Mesodermal cell (in vitro differentiated cells): ENCODE results near the gene PDE3A.

Source experiments
- H3K27ac ChIP-seq: 2 replicates; pipeline ENCODE4 v1.7.0; 2013; ENCODE audit warnings: mild to moderate bottlenecking, low read depth, low read length, moderate library complexity; ENCODE audit not compliant: severe bottlenecking
- H3K36me3 ChIP-seq: 2 replicates; pipeline ENCODE4 v1.7.1; 2013; ENCODE audit warnings: mild to moderate bottlenecking, low read length, moderate library complexity; ENCODE audit not compliant: control insufficient read depth, insufficient read depth
- H3K4me1 ChIP-seq: one replicate; pipeline ENCODE4 v1.7.1; 2013; ENCODE audit warnings: mild to moderate bottlenecking, low read length; ENCODE audit not compliant: insufficient read depth, control insufficient read depth, poor library complexity, severe bottlenecking
- H3K4me3 ChIP-seq: 2 replicates; pipeline ENCODE4 v1.7.0; 2013; ENCODE audit warnings: low read length, control low read depth, mild to moderate bottlenecking; ENCODE audit not compliant: insufficient read depth, poor library complexity, severe bottlenecking; ENCODE audit errors: extremely low read depth
- H3K9me3 ChIP-seq: 2 replicates; pipeline ENCODE4 v1.7.1; 2013; ENCODE audit warnings: mild to moderate bottlenecking, low read length, moderate library complexity; ENCODE audit not compliant: control insufficient read depth
- WGBS, 2 experiments: methylation state at CpG; one replicate each; pipeline ENCODE4 v1.1.5; 2013; ENCODE audit warnings: missing lambda C conversion rate in 2 of 2; ENCODE audit not compliant: insufficient coverage in 2 of 2; 5-methylcytosine and 5-hydroxymethylcytosine counted together

The PDE3A gene

DNA sequence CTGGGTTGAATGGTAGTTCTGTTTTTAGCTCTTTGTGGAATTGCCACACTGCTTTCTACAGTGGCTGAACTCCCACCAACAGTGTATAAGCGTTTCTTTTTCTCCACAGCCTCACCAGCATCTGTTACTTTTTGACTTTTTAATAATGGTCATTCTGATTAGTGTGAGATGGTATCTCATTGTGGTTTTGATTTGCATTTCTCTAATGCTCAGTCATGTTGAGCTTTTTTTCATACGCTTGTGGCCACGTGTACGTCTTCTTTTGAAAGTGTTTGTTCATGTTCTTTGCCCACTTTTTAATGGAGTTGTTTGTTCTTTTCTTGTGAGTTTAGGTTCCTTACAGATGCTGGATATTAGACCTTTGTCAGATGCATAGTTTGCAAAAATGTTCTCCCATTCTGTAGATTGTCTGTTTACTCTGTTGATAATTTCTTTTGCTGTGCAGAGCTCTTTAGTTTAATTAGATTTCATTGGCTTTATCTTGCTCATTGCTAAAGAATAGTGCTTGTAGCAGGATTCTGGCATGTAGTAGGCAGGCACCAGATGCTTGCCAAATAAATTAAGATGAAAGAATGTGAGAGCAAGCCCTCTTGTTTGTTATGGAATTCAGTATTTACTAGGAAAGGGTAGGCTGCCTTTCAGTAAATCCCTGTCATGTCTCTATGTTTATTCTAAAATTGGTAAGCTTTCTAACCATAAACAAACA is 86.8 kb downstream of the PDE3A start:
- Histone ChIP-seq H3K9me3 (no peaks in the 10 kb centered on the region), H3K36me3 (no peaks in the 10 kb centered on the region), H3K27ac (no peak overlapping the region), H3K4me3 (no peak overlapping the region), H3K4me1 (no peaks in the 10 kb centered on the region)
- 73% methylated on average over 3 of the region's 4 CpGs; no CpG with 5 or more reads in 1 of the 2 experiments for WGBS, 2 experiments

DNA sequence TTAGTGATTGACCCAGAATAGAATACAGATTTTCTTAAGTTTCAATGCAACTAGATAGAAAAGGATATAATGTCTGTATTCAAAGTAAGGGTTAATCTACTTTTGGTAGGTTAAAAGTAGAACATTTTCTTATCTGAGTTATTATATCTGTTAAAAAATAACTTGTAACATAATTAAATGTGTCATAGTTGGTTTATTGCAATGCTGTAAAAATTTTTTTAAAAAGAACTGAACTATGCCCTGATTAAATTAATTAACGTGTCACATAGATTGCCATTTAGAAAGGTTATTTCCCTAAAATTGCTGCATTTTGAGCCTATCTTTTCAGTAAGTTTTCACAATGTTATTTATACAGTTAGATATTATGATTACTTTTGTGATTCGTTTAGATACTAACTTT is 89.2 kb downstream of the PDE3A start:
- Histone ChIP-seq H3K4me1 (no peaks in the 10 kb centered on the region), H3K27ac (no peak overlapping the region), H3K36me3 (no peaks in the 10 kb centered on the region), H3K9me3 (no peaks in the 10 kb centered on the region), H3K4me3 (no peak overlapping the region)
- WGBS, 2 experiments = no CpG with 5 or more reads among the region's 2 CpGs

- H3K4me3 ChIP-seq = no peak overlapping the region
- WGBS, 2 experiments = no CpG with 5 or more reads among the region's 1 CpG
- no peaks in the 10 kb centered on the region for H3K9me3 ChIP-seq
- H3K4me1 ChIP-seq = no peaks in the 10 kb centered on the region
- no peak overlapping the region for H3K27ac ChIP-seq
- H3K36me3 ChIP-seq = no peaks in the 10 kb centered on the region
Observed at GRCh38 chr12:20458011-20458410, 89.7 kb downstream of the PDE3A start.

- no peak overlapping the region for H3K4me3 ChIP-seq
- H3K36me3 ChIP-seq = no peaks in the 10 kb centered on the region
- H3K27ac ChIP-seq = no peak overlapping the region
- H3K9me3 ChIP-seq = no peaks in the 10 kb centered on the region
- WGBS, 2 experiments = no CpG with 5 or more reads among the region's 1 CpG
- no peaks in the 10 kb centered on the region for H3K4me1 ChIP-seq
Observed at GRCh38 chr12:20459920-20460319, 91.6 kb downstream of the PDE3A start.

DNA sequence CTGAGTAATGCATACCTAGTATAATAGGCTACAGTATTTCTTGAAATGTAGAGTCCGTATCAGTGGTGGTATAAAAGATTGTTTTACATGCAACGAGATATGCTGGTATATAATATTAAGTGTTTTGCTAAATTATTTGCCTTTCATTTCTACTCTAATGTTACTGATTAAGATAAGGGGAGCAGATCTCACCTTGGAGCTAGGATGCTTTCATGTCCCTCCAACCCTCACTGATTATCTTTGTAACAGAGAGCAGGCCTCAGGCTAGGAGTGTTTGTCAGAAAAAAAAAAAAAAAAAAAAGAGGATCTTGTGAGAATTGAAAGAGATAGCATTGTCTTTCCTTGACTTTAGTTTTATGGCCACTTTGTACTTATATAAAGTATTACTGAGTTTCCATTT is 92.6 kb downstream of the PDE3A start:
- no peaks in the 10 kb centered on the region for H3K9me3 ChIP-seq
- H3K36me3 ChIP-seq = no peaks in the 10 kb centered on the region
- no CpG with 5 or more reads among the region's 2 CpGs for WGBS, 2 experiments

GRCh38 chr12:20463913-20464524 is 95.7 kb downstream of the PDE3A start:
- H3K9me3 ChIP-seq = no peaks in the 10 kb centered on the region
- WGBS, 2 experiments = no CpG with 5 or more reads among the region's 2 CpGs
- no peaks in the 10 kb centered on the region for H3K36me3 ChIP-seq
- H3K4me1 ChIP-seq = no peaks in the 10 kb centered on the region
- no peak overlapping the region for H3K4me3 ChIP-seq
- H3K27ac ChIP-seq = no peak overlapping the region

More for the DNA sequence above, 92.6 kb downstream of the PDE3A start:
- H3K27ac ChIP-seq = no peak overlapping the region
- H3K4me1 ChIP-seq = no peaks in the 10 kb centered on the region
- H3K4me3 ChIP-seq = no peak overlapping the region

DNA sequence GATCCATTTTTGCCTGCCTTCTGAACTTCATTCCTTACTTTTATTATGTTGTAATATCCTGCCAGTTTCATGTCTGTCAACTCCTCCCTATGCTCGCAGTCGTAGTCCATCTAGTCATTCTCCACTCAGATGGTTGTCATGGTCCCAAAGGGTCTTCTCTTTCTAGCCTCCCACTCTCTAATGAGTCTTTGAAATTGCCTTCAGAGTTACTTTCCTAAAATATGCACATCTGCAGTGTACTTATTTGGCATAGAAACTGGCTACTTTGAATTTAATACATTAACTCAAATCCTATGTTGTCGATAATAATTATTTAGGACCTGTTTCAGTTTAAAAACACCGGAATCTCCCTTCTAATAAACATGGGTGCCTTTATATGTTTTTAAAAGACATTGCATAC is 101.0 kb downstream of the PDE3A start:
- Histone ChIP-seq H3K36me3 (no peaks in the 10 kb centered on the region), H3K27ac (no peak overlapping the region), H3K4me3 (no peak overlapping the region), H3K4me1 (no peaks in the 10 kb centered on the region), H3K9me3 (no peaks in the 10 kb centered on the region)
- WGBS, 2 experiments = 87 to 100% methylated on average over 2 of the region's 4 CpGs

- no peak overlapping the region for H3K27ac ChIP-seq
- H3K9me3 ChIP-seq = no peaks in the 10 kb centered on the region
- H3K4me1 ChIP-seq = no peaks in the 10 kb centered on the region
- H3K4me3 ChIP-seq = no peak overlapping the region
- H3K36me3 ChIP-seq = no peaks in the 10 kb centered on the region
Observed at GRCh38 chr12:20469756-20470155, 101.4 kb downstream of the PDE3A start.

DNA sequence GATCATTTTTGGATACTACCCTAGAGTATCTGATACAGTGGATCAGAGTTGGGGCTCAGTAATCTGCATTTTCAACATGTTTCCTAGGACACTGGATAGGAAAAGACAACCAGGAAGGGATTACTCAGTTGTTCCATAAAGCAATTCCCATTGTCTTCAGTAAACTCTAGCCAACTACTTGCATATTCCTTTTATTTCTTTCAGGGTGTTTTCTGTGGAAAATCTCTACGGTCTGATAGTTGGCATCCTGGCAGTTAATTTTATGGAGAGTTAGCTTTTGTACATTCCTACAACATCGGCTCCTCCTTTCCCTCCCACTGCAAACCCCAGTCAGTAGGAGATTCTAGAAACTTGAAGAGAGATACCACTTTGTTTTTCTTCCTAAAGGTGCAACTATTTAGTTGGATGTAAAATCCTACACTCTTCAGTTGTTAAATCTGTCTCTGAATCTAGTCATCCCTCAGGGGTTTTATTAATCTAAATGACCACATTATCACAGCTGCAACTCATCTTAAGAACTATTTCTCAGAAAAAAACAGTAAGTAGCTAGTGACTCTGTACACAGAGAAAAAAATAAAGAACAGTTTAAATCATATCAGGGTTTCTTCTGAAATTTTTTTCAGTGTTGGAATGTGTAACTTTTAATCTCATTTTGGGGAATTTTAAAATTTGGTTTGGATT is 103.9 kb downstream of the PDE3A start:
- Histone ChIP-seq H3K4me1 (no peaks in the 10 kb centered on the region), H3K9me3 (no peaks in the 10 kb centered on the region), H3K4me3 (no peak overlapping the region), H3K27ac (no peak overlapping the region), H3K36me3 (no peaks in the 10 kb centered on the region)
- WGBS, 2 experiments = no CpG with 5 or more reads among the region's 2 CpGs

GRCh38 chr12:20473133-20473532 is 104.8 kb downstream of the PDE3A start:
- Histone ChIP-seq H3K4me1 (no peaks in the 10 kb centered on the region), H3K36me3 (no peaks in the 10 kb centered on the region), H3K4me3 (no peak overlapping the region), H3K9me3 (no peaks in the 10 kb centered on the region), H3K27ac (no peak overlapping the region)
- WGBS, 2 experiments = 97 to 100% methylated on average over 2 to 3 of the region's 5 CpGs

GRCh38 chr12:20474016-20474415 is 105.7 kb downstream of the PDE3A start:
- Histone ChIP-seq H3K4me1 (no peaks in the 10 kb centered on the region), H3K27ac (no peak overlapping the region), H3K36me3 (no peaks in the 10 kb centered on the region), H3K4me3 (no peak overlapping the region), H3K9me3 (no peaks in the 10 kb centered on the region)
- 100% methylated on average over 2 of the region's 6 CpGs; no CpG with 5 or more reads in 1 of the 2 experiments for whole genome bisulfite sequencing, 2 experiments
